GM12878 (cell line): ENCODE data around the gene TMBIM1. TPM values are rescaled to one million over a fixed set of nuclear protein-coding genes. Genes with fewer than 3 reads are reported as not detected.

ENCODE experiments used
- ATAC-seq: fragments of 200-7000 bp; cut with Tn5 transposase; 3 replicates; pipeline ENCODE4 v1.9.1; 2020; ENCODE audit warnings: mild to moderate bottlenecking, moderate library complexity
- BruUV-seq: library from RNA; stranded (reverse); fragments of 400-500 nt; replicated peaks from 2 replicates; lab custom pipeline; 2021; lab: Mats Ljungman, UMichigan
- CTCF ChIA-PET: fragments of 300-600 bp; sonication (Branson Sonifier 250); formaldehyde crosslinking; extraction: SDS; loops from one replicate; lab custom pipeline; 2021; ENCODE audit warnings: inconsistent platforms; lab: Yijun Ruan, JAX
- POLR2A ChIA-PET: fragments of 350-600 bp; formaldehyde crosslinking; extraction: SDS; loops from one replicate; lab custom pipeline; 2021; ENCODE audit warnings: inconsistent platforms; lab: Charles Lee
- RAD21 ChIA-PET: fragments of 300-600 bp; sonication (Branson Sonifier 250); formaldehyde crosslinking; loops from one replicate; lab custom pipeline; 2023; ENCODE audit warnings: antibody characterized with exemption; ENCODE audit not compliant: unreplicated experiment; lab: Charles Lee
- SMC1A ChIA-PET: fragments of 300-600 bp; sonication (Branson Sonifier 250); formaldehyde crosslinking; loops from one replicate; lab custom pipeline; 2023; ENCODE audit not compliant: unreplicated experiment, uncharacterized antibody; lab: Charles Lee
- DNase-seq: peaks from one replicate; pipeline ENCODE4 v3.0.0-alpha.2; 2011; ENCODE audit warnings: low read depth, low spot score
- FAIRE-seq: peaks from 3 replicates; lab custom pipeline; 2011; peaks lifted over from hg19 to GRCh38; lab: Jason Lieb, UNC
- H2AFZ ChIP-seq: 2 replicates; pipeline ENCODE4 v1.6.0; 2011; ENCODE audit warnings: low read depth, low read length, control low read depth; ENCODE audit not compliant: control insufficient read depth
- H3K27ac ChIP-seq: 2 replicates; pipeline ENCODE4 v1.5.1; 2011; ENCODE audit warnings: control low read depth; ENCODE audit not compliant: control insufficient read depth, insufficient read depth
- H3K27me3 ChIP-seq, 2 experiments: replicated peaks in 1 of 2; 2 replicates each; pipeline versions ENCODE4 v1.6.0 to v1.6.1; 2011; ENCODE audit warnings: low read length in 1 of 2; ENCODE audit not compliant: control insufficient read depth in 2 of 2, insufficient read depth in 2 of 2
- H3K36me3 ChIP-seq, 2 experiments: 2 replicates each; pipeline ENCODE4 v1.5.1; 2011; ENCODE audit warnings: low read length in 1 of 2; ENCODE audit not compliant: control insufficient read depth in 2 of 2, insufficient read depth in 2 of 2
- H3K4me1 ChIP-seq: 2 replicates; pipeline ENCODE4 v1.6.1; 2011; ENCODE audit warnings: mild to moderate bottlenecking, low read length, moderate library complexity, mixed read lengths; ENCODE audit not compliant: control insufficient read depth, insufficient read depth
- H3K4me2 ChIP-seq: 2 replicates; pipeline ENCODE4 v1.6.0; 2011; ENCODE audit warnings: control low read depth; ENCODE audit not compliant: control insufficient read depth, insufficient read depth
- H3K4me3 ChIP-seq: fragments of 200-600 bp; sonication (generic); 2 replicates; pipeline ENCODE4 v1.5.1; 2016
- H3K79me2 ChIP-seq: 2 replicates; pipeline ENCODE4 v1.6.0; 2011; ENCODE audit warnings: low read length; ENCODE audit not compliant: control insufficient read depth, insufficient read depth
- H3K9ac ChIP-seq: 2 replicates; pipeline ENCODE4 v1.8.0; 2011; ENCODE audit warnings: low read length, control low read depth, mixed read lengths; ENCODE audit not compliant: control insufficient read depth, insufficient read depth
- H3K9me3 ChIP-seq: replicated peaks from 3 replicates; pipeline ENCODE4 v1.5.1; 2011; ENCODE audit warnings: mild to moderate bottlenecking, low read length; ENCODE audit not compliant: control insufficient read depth, insufficient read depth
- H4K20me1 ChIP-seq: 2 replicates; pipeline ENCODE4 v1.6.0; 2011; ENCODE audit not compliant: control insufficient read depth, insufficient read depth
- ESRRA ChIP-seq: IDR thresholded peaks from 2 replicates; pipeline ENCODE4 v1.6.1; 2012; ENCODE audit warnings: mild to moderate bottlenecking, low read length, improper control_type of control experiment
- GABPA ChIP-seq: IDR thresholded peaks from 2 replicates; pipeline ENCODE4 v1.6.1; 2014; ENCODE audit warnings: antibody characterized with exemption, low read depth, mild to moderate bottlenecking, inconsistent platforms
- HSF1 ChIP-seq: fragments of 150-350 bp; IDR thresholded peaks from 2 replicates; pipeline ENCODE4 v1.6.1; 2014; ENCODE audit warnings: mild to moderate bottlenecking, low read depth, low read length
- JUND ChIP-seq: IDR thresholded peaks from 2 replicates; pipeline ENCODE4 v1.6.1; 2012; ENCODE audit warnings: low read depth, mild to moderate bottlenecking, low read length, improper control_type of control experiment, moderate library complexity
- KLF5 ChIP-seq: fragments of 450-650 bp; IDR thresholded peaks from 2 replicates; pipeline ENCODE4 v1.6.1; 2014; ENCODE audit warnings: mild to moderate bottlenecking; ENCODE audit not compliant: partially characterized antibody
- MYC ChIP-seq: IDR thresholded peaks from 2 replicates; pipeline ENCODE4 v1.6.1; 2011; ENCODE audit warnings: mild to moderate bottlenecking, low read length, moderate library complexity, inconsistent platforms; ENCODE audit not compliant: insufficient read depth, insufficient replicate concordance, insufficient read length, severe bottlenecking
- NR2C1 ChIP-seq: fragments of 450-650 bp; IDR thresholded peaks from 2 replicates; pipeline ENCODE4 v1.6.1; 2017; ENCODE audit warnings: antibody characterized with exemption, mild to moderate bottlenecking, moderate library complexity
- NR2F1 ChIP-seq: fragments of 450-650 bp; conservative IDR thresholded peaks from 2 replicates; pipeline ENCODE4 v1.6.1; 2017; ENCODE audit warnings: mild to moderate bottlenecking
- PAX5 ChIP-seq: IDR thresholded peaks from 2 replicates; pipeline ENCODE4 v1.6.1; 2011; ENCODE audit warnings: low read depth, low read length, borderline replicate concordance
- POLR2AphosphoS5 ChIP-seq: IDR thresholded peaks from 2 replicates; pipeline ENCODE4 v1.6.1; 2011; ENCODE audit warnings: mild to moderate bottlenecking, low read length, inconsistent platforms
- REST ChIP-seq: IDR thresholded peaks from 2 replicates; pipeline ENCODE4 v1.6.1; 2012; ENCODE audit warnings: mild to moderate bottlenecking, low read depth, low read length
- TBL1XR1 ChIP-seq: IDR thresholded peaks from 2 replicates; pipeline ENCODE4 v1.6.1; 2012; ENCODE audit warnings: low read depth, low read length, improper control_type of control experiment
- ZNF24 ChIP-seq: fragments of 450-650 bp; IDR thresholded peaks from 2 replicates; pipeline ENCODE4 v1.6.1; 2017; ENCODE audit warnings: antibody characterized with exemption, mild to moderate bottlenecking
- WGBS: methylation state at CpG from one replicate; pipeline ENCODE4 v1.1.6; 2016; ENCODE audit warnings: low lambda C conversion rate; ENCODE audit not compliant: insufficient replicate concordance, insufficient coverage; ENCODE audit errors: missing lambda C conversion rate; 5-methylcytosine and 5-hydroxymethylcytosine counted together
- in situ Hi-C: fragments of 300-500 bp; cut with MboI; formaldehyde crosslinking; loops from 9 replicates; pipeline ENCODE4 v1.14.3; 2018; ENCODE audit warnings: mixed read lengths
- intact Hi-C: fragments of 100-400 bp; cut with micrococcal nuclease; formaldehyde crosslinking; loops from one replicate; pipeline ENCODE4 v1.14.2; 2022; ENCODE audit not compliant: unreplicated experiment
- polyA plus RNA-seq, 11 experiments: library from polyadenylated mRNA; depleted of rRNA in 4 of 11; unstranded in 6 of 11; stranded (reverse) in 5 of 11; fragments of >200 nt; fragmentation: Nextera tagmentation in 4 of 11; fragmentation: Illumina TruSeq in 1 of 11; extraction: Ambion mirVana in 4 of 11; extraction: Trizol in 1 of 11; gene quantifications; 1 replicate in 1 of 11; 2 replicates in 10 of 11; pipeline versions ENCODE4 v1.2.1 to v1.2.3, GENCODE V29; 2011 to 2016; ENCODE audit warnings: inconsistent platforms in 2 of 11, missing spikeins in 2 of 11, low read depth in 1 of 11
- total RNA-seq, 4 experiments: library from RNA; depleted of rRNA in 3 of 4; stranded (reverse); fragments of >200 nt in 3 of 4; fragmentation: Illumina TruSeq in 1 of 4; extraction: Trizol in 1 of 4; gene quantifications; 2 replicates each; pipeline versions ENCODE4 v1.2.1 to v1.2.3, GENCODE V29; 2013 to 2021
- TF ChIP-seq, protein P1 (sequence below): fragments of 450-650 bp; formaldehyde crosslinking; IDR thresholded peaks from 2 replicates; pipeline ENCODE4 v1.5.0; 2022; ENCODE audit warnings: mild to moderate bottlenecking, missing genetic modification characterization
- TF ChIP-seq, protein P2 (sequence below): IDR thresholded peaks from 2 replicates; pipeline ENCODE4 v1.6.1; 2012; ENCODE audit warnings: low read depth, low read length, improper control_type of control experiment

The TMBIM1 gene
- total and polyA plus RNA-seq, 10 of the 15 experiments (the other 5 are each of a cell fraction or from before 2014, with no cell fraction given) = 6.1 to 38.3 (median 26.2) TPM

DNA sequence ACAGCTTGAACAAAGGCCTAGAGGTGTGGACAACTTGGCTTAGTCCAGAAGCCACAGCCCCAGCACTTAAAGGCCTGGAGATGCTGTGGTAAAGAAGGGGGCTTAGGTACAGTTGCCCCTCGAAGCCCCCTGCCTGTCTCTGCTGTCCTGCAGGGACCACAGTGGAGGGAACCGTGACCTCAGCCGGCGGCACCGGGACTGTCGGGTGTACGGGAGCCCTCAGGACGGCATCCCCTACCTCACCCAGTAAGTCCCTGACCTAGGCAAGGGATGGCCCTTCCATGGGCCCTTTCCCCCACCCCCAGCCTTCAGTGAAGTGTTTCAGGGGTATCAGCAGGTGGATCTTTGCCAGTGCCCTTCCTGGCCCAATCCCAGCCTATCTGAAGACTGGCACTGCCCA, 49.1 kb upstream of the TMBIM1 start (continued):
- TF ChIP-seq POLR2AphosphoS5 (no peak), HSF1 (no peak)

- Histone ChIP-seq H3K9me3 (no peaks in the 10 kb centered on the region), H3K4me3 (no peak overlapping the region), H3K27me3 (no peaks in the 10 kb centered on the region), H3K79me2 (no peaks in the 10 kb centered on the region), H3K4me1 (no peaks in the 10 kb centered on the region), H2AFZ (no peak overlapping the region), H3K36me3 (no peaks in the 10 kb centered on the region), H3K9ac (no peak overlapping the region), H3K4me2 (no peak overlapping the region), H4K20me1 (no peaks in the 10 kb centered on the region), H3K27ac (no peak overlapping the region)
- in situ Hi-C loops (no loop called here), intact Hi-C loops (no loop called here)
- TF ChIP-seq ESRRA (no peak), ZNF24 (no peak), NR2C1 (no peak), JUND (no peak), TBL1XR1 (no peak), REST (no peak), KLF5 (no peak), NR2F1 (no peak), PAX5 (no peak), MYC (no peak), GABPA (no peak)
- TF ChIP-seq, protein P1, sequence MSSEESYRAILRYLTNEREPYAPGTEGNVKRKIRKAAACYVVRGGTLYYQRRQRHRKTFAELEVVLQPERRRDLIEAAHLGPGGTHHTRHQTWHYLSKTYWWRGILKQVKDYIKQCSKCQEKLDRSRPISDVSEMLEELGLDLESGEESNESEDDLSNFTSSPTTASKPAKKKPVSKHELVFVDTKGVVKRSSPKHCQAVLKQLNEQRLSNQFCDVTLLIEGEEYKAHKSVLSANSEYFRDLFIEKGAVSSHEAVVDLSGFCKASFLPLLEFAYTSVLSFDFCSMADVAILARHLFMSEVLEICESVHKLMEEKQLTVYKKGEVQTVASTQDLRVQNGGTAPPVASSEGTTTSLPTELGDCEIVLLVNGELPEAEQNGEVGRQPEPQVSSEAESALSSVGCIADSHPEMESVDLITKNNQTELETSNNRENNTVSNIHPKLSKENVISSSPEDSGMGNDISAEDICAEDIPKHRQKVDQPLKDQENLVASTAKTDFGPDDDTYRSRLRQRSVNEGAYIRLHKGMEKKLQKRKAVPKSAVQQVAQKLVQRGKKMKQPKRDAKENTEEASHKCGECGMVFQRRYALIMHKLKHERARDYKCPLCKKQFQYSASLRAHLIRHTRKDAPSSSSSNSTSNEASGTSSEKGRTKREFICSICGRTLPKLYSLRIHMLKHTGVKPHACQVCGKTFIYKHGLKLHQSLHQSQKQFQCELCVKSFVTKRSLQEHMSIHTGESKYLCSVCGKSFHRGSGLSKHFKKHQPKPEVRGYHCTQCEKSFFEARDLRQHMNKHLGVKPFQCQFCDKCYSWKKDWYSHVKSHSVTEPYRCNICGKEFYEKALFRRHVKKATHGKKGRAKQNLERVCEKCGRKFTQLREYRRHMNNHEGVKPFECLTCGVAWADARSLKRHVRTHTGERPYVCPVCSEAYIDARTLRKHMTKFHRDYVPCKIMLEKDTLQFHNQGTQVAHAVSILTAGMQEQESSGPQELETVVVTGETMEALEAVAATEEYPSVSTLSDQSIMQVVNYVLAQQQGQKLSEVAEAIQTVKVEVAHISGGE (CRISPR knock-in tag) = no peak
- TF ChIP-seq, protein P2, sequence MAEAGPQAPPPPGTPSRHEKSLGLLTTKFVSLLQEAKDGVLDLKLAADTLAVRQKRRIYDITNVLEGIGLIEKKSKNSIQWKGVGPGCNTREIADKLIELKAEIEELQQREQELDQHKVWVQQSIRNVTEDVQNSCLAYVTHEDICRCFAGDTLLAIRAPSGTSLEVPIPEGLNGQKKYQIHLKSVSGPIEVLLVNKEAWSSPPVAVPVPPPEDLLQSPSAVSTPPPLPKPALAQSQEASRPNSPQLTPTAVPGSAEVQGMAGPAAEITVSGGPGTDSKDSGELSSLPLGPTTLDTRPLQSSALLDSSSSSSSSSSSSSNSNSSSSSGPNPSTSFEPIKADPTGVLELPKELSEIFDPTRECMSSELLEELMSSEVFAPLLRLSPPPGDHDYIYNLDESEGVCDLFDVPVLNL = no peak
- BruUV-seq = no TSS peak
- no peak for FAIRE-seq
- ATAC-seq = no peak
- ChIA-PET POLR2A (no interaction called here), SMC1A (no interaction called here), RAD21 (no interaction called here), CTCF (no interaction called here)
- WGBS = 50% methylated on average over 5 of the region's 9 CpGs
- no peak for DNase-seq
Measured at GRCh38 chr2:218340656-218341055, 48.4 kb upstream of the TMBIM1 start.
